Mesenchymal stem cell (in vitro differentiated cells and primary cell): Measurements from ENCODE around the gene SMYD4.

Source experiments
- DNase-seq: peaks from one replicate; pipeline ENCODE4 v3.0.0-alpha.2; 2013
- H2AFZ ChIP-seq: one replicate; pipeline ENCODE4 v1.6.1; 2013; ENCODE audit warnings: low read depth, mild to moderate bottlenecking, control low read depth, inconsistent platforms, low read length, moderate library complexity
- H2AK5ac ChIP-seq: 2 replicates; pipeline ENCODE4 v1.6.1; 2013; ENCODE audit warnings: low read length, moderate library complexity, mild to moderate bottlenecking, inconsistent platforms; ENCODE audit not compliant: severe bottlenecking
- H2BK120ac ChIP-seq: one replicate; pipeline ENCODE4 v1.6.1; 2013; ENCODE audit warnings: low read depth, mild to moderate bottlenecking, inconsistent platforms, low read length, moderate library complexity
- H2BK12ac ChIP-seq, 2 experiments: one replicate each; pipeline ENCODE4 v1.6.1; 2013; ENCODE audit warnings: inconsistent platforms in 2 of 2, low read length in 2 of 2, mild to moderate bottlenecking in 2 of 2, moderate library complexity in 2 of 2, control low read depth in 1 of 2
- H2BK15ac ChIP-seq: one replicate; pipeline ENCODE4 v1.6.1; 2013; ENCODE audit warnings: mild to moderate bottlenecking, low read depth, inconsistent platforms; ENCODE audit not compliant: poor library complexity, severe bottlenecking
- H2BK5ac ChIP-seq: 2 replicates; pipeline ENCODE4 v1.6.1; 2013; ENCODE audit warnings: low read depth, mild to moderate bottlenecking, low read length, control low read depth, inconsistent platforms; ENCODE audit not compliant: poor library complexity, severe bottlenecking
- H3K14ac ChIP-seq, 2 experiments: one replicate each; pipeline ENCODE4 v1.6.1; 2013; ENCODE audit warnings: inconsistent platforms in 2 of 2, low read length in 2 of 2, control low read depth in 1 of 2, mild to moderate bottlenecking in 1 of 2, moderate library complexity in 1 of 2
- H3K18ac ChIP-seq, 2 experiments: one replicate each; pipeline ENCODE4 v1.6.1; 2013; ENCODE audit warnings: inconsistent platforms in 2 of 2, low read length in 2 of 2, control low read depth in 1 of 2, low read depth in 1 of 2, mild to moderate bottlenecking in 1 of 2
- H3K23ac ChIP-seq, 2 experiments: one replicate each; pipeline ENCODE4 v1.6.1; 2013; ENCODE audit warnings: inconsistent platforms in 2 of 2, low read length in 2 of 2, mild to moderate bottlenecking in 2 of 2, moderate library complexity in 2 of 2, control low read depth in 1 of 2
- H3K27ac ChIP-seq: 2 replicates; pipeline ENCODE4 v1.5.1; 2013; ENCODE audit warnings: mild to moderate bottlenecking, moderate library complexity, low read length, control low read depth, inconsistent platforms; ENCODE audit not compliant: poor library complexity, severe bottlenecking
- H3K27me3 ChIP-seq, 2 experiments: 2 replicates each; pipeline versions ENCODE4 v1.6.1 to v1.7.0; 2013; ENCODE audit warnings: low read length in 2 of 2, mild to moderate bottlenecking in 2 of 2, moderate library complexity in 2 of 2, control low read depth in 1 of 2, inconsistent platforms in 1 of 2; ENCODE audit not compliant: control insufficient read depth in 1 of 2, insufficient read depth in 1 of 2
- H3K36me3 ChIP-seq, 2 experiments: 2 replicates each; pipeline versions ENCODE4 v1.6.1 to v1.7.0; 2013; ENCODE audit warnings: low read length in 2 of 2, control low read depth in 1 of 2, inconsistent platforms in 1 of 2, low read depth in 1 of 2, mild to moderate bottlenecking in 1 of 2; ENCODE audit not compliant: insufficient read depth in 2 of 2, control insufficient read depth in 1 of 2
- H3K4ac ChIP-seq, 2 experiments: one replicate each; pipeline ENCODE4 v1.6.1; 2013; ENCODE audit warnings: inconsistent platforms in 2 of 2, low read length in 2 of 2, mild to moderate bottlenecking in 2 of 2, moderate library complexity in 2 of 2, control low read depth in 1 of 2, low read depth in 1 of 2
- H3K4me1 ChIP-seq: 2 replicates; pipeline ENCODE4 v1.6.1; 2013; ENCODE audit warnings: low read depth, low read length, control low read depth; ENCODE audit not compliant: control insufficient read depth, insufficient read depth
- H3K4me2 ChIP-seq: 2 replicates; pipeline ENCODE4 v1.6.1; 2013; ENCODE audit warnings: low read length, mild to moderate bottlenecking, inconsistent platforms; ENCODE audit not compliant: poor library complexity, severe bottlenecking
- H3K4me3 ChIP-seq, 2 experiments: 2 replicates each; pipeline versions ENCODE4 v1.5.1 to v1.7.0; 2013; ENCODE audit warnings: low read length in 2 of 2, mild to moderate bottlenecking in 2 of 2, control low read depth in 1 of 2, low read depth in 1 of 2; ENCODE audit not compliant: insufficient read depth in 1 of 2
- H3K79me1 ChIP-seq: replicated peaks from 2 replicates; pipeline ENCODE4 v1.6.1; 2013; ENCODE audit warnings: mild to moderate bottlenecking, control low read depth, low read length, inconsistent platforms; ENCODE audit not compliant: poor library complexity, severe bottlenecking
- H3K9ac ChIP-seq: 2 replicates; pipeline ENCODE4 v1.7.0; 2013; ENCODE audit warnings: mild to moderate bottlenecking, low read length, moderate library complexity
- H3K9me3 ChIP-seq: 2 replicates; pipeline ENCODE4 v1.7.0; 2013; ENCODE audit warnings: mild to moderate bottlenecking, low read length; ENCODE audit not compliant: control insufficient read depth
- H4K8ac ChIP-seq: one replicate; pipeline ENCODE4 v1.6.1; 2013; ENCODE audit warnings: inconsistent platforms, mild to moderate bottlenecking, low read length, moderate library complexity
- H4K91ac ChIP-seq: one replicate; pipeline ENCODE4 v1.6.1; 2013; ENCODE audit warnings: mild to moderate bottlenecking, low read length, inconsistent platforms
- WGBS: methylation state at CpG from one replicate; pipeline ENCODE4 v1.1.7; 2013; ENCODE audit warnings: mixed read lengths; 5-methylcytosine and 5-hydroxymethylcytosine counted together

The SMYD4 gene

DNA sequence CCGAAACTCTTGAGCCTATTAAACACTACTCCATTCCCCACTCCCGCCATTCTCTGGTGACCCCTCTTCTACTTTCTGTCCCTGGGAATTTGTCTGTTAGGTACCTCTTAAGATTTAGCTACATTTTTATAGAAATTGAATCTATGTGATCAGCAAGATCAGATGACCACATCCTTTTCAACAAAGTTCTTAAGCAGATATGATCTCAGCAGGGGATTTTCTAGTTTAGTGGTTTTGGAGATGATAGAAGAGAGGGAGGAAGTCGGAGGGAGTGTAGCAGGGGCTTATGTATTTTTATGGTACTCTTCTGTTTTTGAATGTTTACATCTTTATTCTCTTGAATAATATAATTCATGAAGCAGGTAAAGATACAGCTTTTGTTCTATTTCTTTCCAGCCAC, 40.9 kb upstream of the SMYD4 start:
- Histone ChIP-seq H3K4me1 (peaks cover 2% of the 10 kb centered on the region), H3K23ac (no peak overlapping the region)
- WGBS = 100% methylated on average over 1 of the region's 3 CpGs

DNA sequence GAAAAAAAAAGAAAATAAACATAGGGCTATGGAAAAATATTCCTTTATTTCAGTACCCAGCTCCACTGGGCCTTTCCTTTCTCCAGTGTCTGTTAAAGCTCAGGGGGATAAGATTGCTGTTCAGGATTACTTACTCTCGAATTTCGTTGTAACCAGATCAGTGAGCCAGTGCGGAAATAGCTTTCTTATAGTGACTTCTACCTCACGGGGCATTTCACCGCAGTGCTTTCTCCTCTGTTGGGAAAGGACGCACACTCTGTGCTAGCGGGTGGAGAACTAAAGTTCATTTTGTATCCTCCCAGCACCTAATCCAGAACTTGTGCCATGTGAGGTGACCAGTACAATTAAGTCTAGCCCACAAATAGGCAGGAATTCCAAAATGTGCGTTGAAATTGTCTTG, 38.4 kb upstream of the SMYD4 start:
- Histone ChIP-seq H3K4me3 (no peak overlapping the region), H2AK5ac (no peak overlapping the region), H3K36me3 (peaks cover 11 to 41% of the 10 kb centered on the region in 2 experiments), H3K18ac (no peak overlapping the region), H3K79me1 (peaks cover 20% of the 10 kb centered on the region), H2BK5ac (no peak overlapping the region), H3K4me1 (peaks cover 2% of the 10 kb centered on the region), H3K23ac (no peak overlapping the region), H2BK12ac (no peak overlapping the region), H3K4me2 (no peak overlapping the region), H3K14ac (no peak overlapping the region), H3K27me3 (no peaks in the 10 kb centered on the region), H3K27ac (no peak overlapping the region), H4K91ac (no peak overlapping the region), H3K4ac (no peak overlapping the region), H2BK15ac (no peak overlapping the region), H3K9ac (no peak overlapping the region), H4K8ac (no peak overlapping the region), H2AFZ (no peak overlapping the region), H2BK120ac (no peak overlapping the region), H3K9me3 (no peaks in the 10 kb centered on the region)
- WGBS = 93% methylated on average over 8 of the region's 8 CpGs
- DNase-seq = no peak

More for the DNA sequence above, 40.9 kb upstream of the SMYD4 start:
- H3K4me2 ChIP-seq = no peak overlapping the region
- no peak overlapping the region for H3K4ac ChIP-seq
- no peak overlapping the region for H2BK12ac ChIP-seq
- H3K14ac ChIP-seq = no peak overlapping the region
- DNase-seq = no peak
- H3K79me1 ChIP-seq = peaks cover 20% of the 10 kb centered on the region
- H3K27me3 ChIP-seq = no peaks in the 10 kb centered on the region
- no peak overlapping the region for H2BK5ac ChIP-seq
- no peak overlapping the region for H2AFZ ChIP-seq
- H4K8ac ChIP-seq = no peak overlapping the region
- no peak overlapping the region for H2BK15ac ChIP-seq
- no peak overlapping the region for H2AK5ac ChIP-seq
- no peak overlapping the region for H2BK120ac ChIP-seq
- no peaks in the 10 kb centered on the region for H3K9me3 ChIP-seq
- no peak overlapping the region for H3K4me3 ChIP-seq
- H3K9ac ChIP-seq = no peak overlapping the region
- peaks cover 17 to 63% of the 10 kb centered on the region in 2 experiments for H3K36me3 ChIP-seq
- H4K91ac ChIP-seq = no peak overlapping the region
- H3K27ac ChIP-seq = no peak overlapping the region
- no peak overlapping the region for H3K18ac ChIP-seq

DNA sequence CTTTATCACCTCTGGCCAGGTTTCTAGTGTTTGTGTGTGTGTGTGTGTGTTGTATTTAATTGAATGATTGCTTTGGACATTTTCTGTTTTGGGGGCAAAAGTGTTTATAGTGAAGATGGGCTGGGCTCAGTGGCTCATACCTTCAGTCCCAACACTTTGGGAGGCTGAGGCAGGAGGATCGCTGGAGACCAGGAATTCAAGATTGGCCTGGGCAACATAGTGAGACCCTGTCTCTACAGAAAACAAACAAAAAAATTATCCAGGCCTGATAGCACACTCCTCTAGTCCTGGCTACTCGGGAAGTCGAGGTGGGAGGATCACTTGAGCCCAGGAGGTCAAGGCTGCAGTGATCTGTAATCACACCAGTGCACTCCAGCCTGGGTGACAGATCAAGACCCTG, 37.6 kb upstream of the SMYD4 start:
- Histone ChIP-seq H2AK5ac (no peak overlapping the region), H3K27me3 (no peaks in the 10 kb centered on the region), H2BK5ac (no peak overlapping the region), H2BK12ac (no peak overlapping the region), H3K4ac (no peak overlapping the region), H2BK120ac (no peak overlapping the region), H3K79me1 (peaks cover 20% of the 10 kb centered on the region), H3K9me3 (no peaks in the 10 kb centered on the region), H4K8ac (no peak overlapping the region), H3K4me2 (no peak overlapping the region), H3K23ac (no peak overlapping the region), H3K14ac (no peak overlapping the region), H3K9ac (no peak overlapping the region), H3K36me3 (peaks cover 7 to 33% of the 10 kb centered on the region in 2 experiments), H3K27ac (no peak overlapping the region), H2BK15ac (no peak overlapping the region), H4K91ac (no peak overlapping the region), H3K4me3 (no peak overlapping the region), H3K4me1 (peaks cover 2% of the 10 kb centered on the region), H2AFZ (no peak overlapping the region), H3K18ac (no peak overlapping the region)
- 94% methylated on average over 3 of the region's 3 CpGs for WGBS
- DNase-seq = no peak

DNA sequence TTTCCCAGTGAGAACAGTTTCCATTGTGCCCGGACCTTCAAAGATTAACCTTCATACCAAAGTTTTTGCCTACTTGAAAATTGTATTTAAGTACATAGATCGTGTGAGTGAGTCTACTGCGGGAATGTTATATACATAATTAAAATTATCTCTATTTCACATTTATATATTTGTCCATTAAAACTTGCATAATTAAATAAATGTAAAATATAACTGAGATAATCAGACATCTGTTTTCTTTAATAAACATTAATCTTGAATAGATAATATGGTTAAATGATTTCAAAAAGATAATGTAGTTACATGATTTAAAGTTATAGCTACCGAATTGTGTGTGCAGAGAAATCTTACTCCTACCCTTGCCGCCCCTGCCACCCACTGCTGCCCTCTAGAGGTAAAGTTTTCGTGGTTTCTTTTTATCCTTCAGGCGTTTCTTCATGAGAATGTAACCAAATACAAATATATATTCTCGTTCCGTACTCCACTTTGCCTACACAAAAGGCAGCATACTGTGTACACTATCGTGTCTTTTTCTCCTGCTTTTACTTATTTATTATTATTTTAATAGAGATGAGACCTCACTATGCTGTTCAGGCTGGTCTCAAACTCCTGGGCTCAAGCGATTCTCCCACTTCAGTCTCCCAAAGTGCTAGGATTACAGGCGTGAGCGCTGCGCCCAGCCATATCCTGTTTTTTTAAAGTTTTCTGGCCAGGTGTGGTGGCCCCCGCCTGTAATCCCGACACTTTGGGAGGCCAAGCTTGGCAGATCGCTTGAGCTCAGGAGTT, 35.7 kb upstream of the SMYD4 start:
- Histone ChIP-seq H2BK12ac (no peak overlapping the region), H3K14ac (no peak overlapping the region), H2BK120ac (no peak overlapping the region), H4K91ac (no peak overlapping the region), H3K23ac (no peak overlapping the region), H3K79me1 (peaks cover 26% of the 10 kb centered on the region), H3K36me3 (peaks cover 14 to 26% of the 10 kb centered on the region in 2 experiments), H3K27me3 (no peaks in the 10 kb centered on the region), H2AK5ac (no peak overlapping the region), H3K9ac (no peak overlapping the region), H3K4me3 (no peak overlapping the region), H3K27ac (no peak overlapping the region), H2BK5ac (no peak overlapping the region), H4K8ac (no peak overlapping the region), H2AFZ (no peak overlapping the region), H3K4ac (no peak overlapping the region), H3K18ac (no peak overlapping the region), H3K9me3 (no peaks in the 10 kb centered on the region), H3K4me1 (peaks cover 2% of the 10 kb centered on the region), H3K4me2 (no peak overlapping the region), H2BK15ac (no peak overlapping the region)
- DNase-seq = peak; percentile 51
- WGBS = 80% methylated on average over 13 of the region's 17 CpGs
